ENCODE results near the gene ACLY. TPM values are rescaled to one million over a fixed set of nuclear protein-coding genes. Genes with fewer than 3 reads are reported as not detected.

The ACLY gene
- total and polyA plus RNA-seq, 2 of the 13 experiments (the other 11 are each of a cell fraction or from before 2014, with no cell fraction given): 111 to 218 TPM

DNA sequence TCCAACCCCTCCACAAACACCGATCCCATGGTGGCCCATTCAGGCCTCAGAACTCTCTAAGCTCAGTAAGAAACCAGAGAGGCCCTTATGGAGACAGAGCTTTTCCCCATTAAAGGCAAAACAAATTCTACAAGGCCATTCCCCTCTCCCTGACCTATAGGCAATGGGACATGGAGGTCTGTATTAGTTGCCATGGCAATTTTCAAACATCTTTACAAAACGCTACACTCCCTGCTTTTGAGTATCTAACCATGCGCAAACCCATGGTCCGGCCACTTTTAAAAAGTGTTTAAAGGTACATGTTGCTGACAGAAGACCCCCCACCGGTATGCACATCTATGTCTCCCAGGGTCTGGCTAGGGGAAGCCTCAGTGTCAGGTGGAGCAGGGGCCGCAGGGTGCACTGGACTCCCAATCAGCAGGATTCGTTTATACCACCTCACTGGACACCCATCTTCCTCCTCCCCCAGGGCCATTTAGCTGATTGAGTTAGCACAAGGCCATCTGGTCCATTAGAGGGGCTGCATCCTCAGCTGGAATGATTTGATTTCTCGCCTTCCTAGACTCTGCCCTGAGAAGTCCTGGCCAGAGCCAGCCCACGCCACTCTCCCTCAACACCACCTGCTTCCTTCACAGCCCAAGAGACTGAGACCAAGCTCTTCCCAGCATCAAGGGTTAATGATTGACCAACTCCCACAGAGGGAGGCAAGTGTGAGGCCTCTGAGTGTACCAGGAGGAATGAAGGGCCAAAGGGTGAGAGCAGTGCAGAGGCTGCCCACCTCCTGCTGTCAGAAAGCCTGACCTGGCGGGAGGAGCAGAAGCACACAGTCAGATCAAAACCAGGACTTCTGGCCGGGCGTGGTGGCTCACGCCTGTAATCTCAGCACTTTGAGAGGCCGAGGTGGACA lies 10.9 kb downstream of the ACLY start (continued):
- TF ChIP-seq, protein P1, sequence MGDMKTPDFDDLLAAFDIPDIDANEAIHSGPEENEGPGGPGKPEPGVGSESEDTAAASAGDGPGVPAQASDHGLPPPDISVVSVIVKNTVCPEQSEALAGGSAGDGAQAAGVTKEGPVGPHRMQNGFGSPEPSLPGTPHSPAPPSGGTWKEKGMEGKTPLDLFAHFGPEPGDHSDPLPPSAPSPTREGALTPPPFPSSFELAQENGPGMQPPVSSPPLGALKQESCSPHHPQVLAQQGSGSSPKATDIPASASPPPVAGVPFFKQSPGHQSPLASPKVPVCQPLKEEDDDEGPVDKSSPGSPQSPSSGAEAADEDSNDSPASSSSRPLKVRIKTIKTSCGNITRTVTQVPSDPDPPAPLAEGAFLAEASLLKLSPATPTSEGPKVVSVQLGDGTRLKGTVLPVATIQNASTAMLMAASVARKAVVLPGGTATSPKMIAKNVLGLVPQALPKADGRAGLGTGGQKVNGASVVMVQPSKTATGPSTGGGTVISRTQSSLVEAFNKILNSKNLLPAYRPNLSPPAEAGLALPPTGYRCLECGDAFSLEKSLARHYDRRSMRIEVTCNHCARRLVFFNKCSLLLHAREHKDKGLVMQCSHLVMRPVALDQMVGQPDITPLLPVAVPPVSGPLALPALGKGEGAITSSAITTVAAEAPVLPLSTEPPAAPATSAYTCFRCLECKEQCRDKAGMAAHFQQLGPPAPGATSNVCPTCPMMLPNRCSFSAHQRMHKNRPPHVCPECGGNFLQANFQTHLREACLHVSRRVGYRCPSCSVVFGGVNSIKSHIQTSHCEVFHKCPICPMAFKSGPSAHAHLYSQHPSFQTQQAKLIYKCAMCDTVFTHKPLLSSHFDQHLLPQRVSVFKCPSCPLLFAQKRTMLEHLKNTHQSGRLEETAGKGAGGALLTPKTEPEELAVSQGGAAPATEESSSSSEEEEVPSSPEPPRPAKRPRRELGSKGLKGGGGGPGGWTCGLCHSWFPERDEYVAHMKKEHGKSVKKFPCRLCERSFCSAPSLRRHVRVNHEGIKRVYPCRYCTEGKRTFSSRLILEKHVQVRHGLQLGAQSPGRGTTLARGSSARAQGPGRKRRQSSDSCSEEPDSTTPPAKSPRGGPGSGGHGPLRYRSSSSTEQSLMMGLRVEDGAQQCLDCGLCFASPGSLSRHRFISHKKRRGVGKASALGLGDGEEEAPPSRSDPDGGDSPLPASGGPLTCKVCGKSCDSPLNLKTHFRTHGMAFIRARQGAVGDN (CRISPR knock-in tag; IDR thresholded peaks at IDR 0.05): peak; percentile 94
- TF ChIP-seq ZNF562 (CRISPR knock-in tag; IDR thresholded peaks at IDR 0.05; ENCODE audit: borderline replicate concordance): no peak
- 0 out of 2 replicates have a peak, but pooled peaks have one; percentile 63 for TF ChIP-seq HNRNPUL1 (IDR thresholded peaks at IDR 0.05; ENCODE audit: low read depth, low read length)
- TF ChIP-seq, protein P2, sequence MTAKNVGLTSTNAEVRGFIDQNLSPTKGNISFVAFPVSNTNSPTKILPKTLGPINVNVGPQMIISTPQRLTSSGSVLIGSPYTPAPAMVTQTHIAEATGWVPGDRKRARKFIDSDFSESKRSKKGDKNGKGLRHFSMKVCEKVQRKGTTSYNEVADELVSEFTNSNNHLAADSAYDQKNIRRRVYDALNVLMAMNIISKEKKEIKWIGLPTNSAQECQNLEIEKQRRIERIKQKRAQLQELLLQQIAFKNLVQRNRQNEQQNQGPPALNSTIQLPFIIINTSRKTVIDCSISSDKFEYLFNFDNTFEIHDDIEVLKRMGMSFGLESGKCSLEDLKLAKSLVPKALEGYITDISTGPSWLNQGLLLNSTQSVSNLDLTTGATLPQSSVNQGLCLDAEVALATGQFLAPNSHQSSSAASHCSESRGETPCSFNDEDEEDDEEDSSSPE (CRISPR knock-in tag; IDR thresholded peaks at IDR 0.05): peak; percentile 74
- no peak for TF ChIP-seq BHLHE40 (IDR thresholded peaks at IDR 0.05; ENCODE audit: low read length)
- no peak for TF ChIP-seq ZFP41 (CRISPR knock-in tag; IDR thresholded peaks at IDR 0.05; ENCODE audit: borderline replicate concordance)
- TF ChIP-seq HMGA1 (CRISPR knock-in tag; conservative IDR thresholded peaks at IDR 0.05): no peak
- TF ChIP-seq, protein P3, sequence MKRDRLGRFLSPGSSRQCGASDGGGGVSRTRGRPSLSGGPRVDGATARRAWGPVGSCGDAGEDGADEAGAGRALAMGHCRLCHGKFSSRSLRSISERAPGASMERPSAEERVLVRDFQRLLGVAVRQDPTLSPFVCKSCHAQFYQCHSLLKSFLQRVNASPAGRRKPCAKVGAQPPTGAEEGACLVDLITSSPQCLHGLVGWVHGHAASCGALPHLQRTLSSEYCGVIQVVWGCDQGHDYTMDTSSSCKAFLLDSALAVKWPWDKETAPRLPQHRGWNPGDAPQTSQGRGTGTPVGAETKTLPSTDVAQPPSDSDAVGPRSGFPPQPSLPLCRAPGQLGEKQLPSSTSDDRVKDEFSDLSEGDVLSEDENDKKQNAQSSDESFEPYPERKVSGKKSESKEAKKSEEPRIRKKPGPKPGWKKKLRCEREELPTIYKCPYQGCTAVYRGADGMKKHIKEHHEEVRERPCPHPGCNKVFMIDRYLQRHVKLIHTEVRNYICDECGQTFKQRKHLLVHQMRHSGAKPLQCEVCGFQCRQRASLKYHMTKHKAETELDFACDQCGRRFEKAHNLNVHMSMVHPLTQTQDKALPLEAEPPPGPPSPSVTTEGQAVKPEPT (CRISPR knock-in tag; IDR thresholded peaks at IDR 0.05; ENCODE audit: low read depth): 0 out of 2 replicates have a peak, but pooled peaks have one; percentile 75
- peak; percentile 67 for TF ChIP-seq PATZ1 (CRISPR knock-in tag; IDR thresholded peaks at IDR 0.05)
- TF ChIP-seq, protein P4, sequence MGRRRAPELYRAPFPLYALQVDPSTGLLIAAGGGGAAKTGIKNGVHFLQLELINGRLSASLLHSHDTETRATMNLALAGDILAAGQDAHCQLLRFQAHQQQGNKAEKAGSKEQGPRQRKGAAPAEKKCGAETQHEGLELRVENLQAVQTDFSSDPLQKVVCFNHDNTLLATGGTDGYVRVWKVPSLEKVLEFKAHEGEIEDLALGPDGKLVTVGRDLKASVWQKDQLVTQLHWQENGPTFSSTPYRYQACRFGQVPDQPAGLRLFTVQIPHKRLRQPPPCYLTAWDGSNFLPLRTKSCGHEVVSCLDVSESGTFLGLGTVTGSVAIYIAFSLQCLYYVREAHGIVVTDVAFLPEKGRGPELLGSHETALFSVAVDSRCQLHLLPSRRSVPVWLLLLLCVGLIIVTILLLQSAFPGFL (CRISPR knock-in tag; IDR thresholded peaks at IDR 0.05): no peak
- TF ChIP-seq HMG20A (CRISPR knock-in tag; IDR thresholded peaks at IDR 0.05; ENCODE audit: borderline replicate concordance): peak; percentile 63; the same call in 1 of the 2 replicates

Data from HepG2 (cell line).